Measurements from ENCODE around the gene RFX7.

The RFX7 gene

DNA sequence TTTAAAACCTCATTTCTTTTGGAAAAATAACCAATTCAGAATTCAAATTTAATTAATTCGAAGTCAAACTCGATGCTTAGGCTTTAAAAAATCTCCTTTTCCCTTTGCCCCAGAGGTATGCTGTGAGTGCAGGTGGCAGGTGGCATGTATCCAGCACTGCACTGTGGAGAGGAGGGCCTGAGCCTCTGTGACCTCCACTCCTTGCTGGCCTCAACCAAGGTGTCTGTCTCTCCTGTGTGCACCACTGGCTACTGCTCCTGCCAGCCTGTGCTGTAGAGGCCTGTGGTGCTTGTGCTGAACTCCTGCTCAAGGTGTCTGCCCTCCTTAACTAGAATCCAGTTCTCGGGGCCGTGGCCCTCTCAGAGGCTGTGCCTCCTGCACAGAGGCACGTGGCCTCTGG lies 194.1 kb downstream of the RFX7 start:
- Histone ChIP-seq H3K27me3 (ENCODE audit: insufficient read depth, low read length, poor library complexity) (no peaks in the 10 kb centered on the region), H3K27ac (ENCODE audit: low read length) (no peak overlapping the region), H3K9me3 (ENCODE audit: insufficient read depth, low read length, severe bottlenecking) (no peaks in the 10 kb centered on the region), H3K4me1 (ENCODE audit: insufficient read depth, low read length) (no peaks in the 10 kb centered on the region), H3K4me2 (ENCODE audit: insufficient read depth, low read length) (no peak overlapping the region), H2AFZ (ENCODE audit: low read depth, low read length) (no peak overlapping the region), H3K4me3 (ENCODE audit: low read depth in 1 of 2, low read length in 2 of 2) (no peak overlapping the region), H3K79me2 (ENCODE audit: insufficient read depth, low read length) (no peaks in the 10 kb centered on the region), H4K20me1 (ENCODE audit: insufficient read depth, low read length) (no peaks in the 10 kb centered on the region), H3K36me3 (ENCODE audit: insufficient read depth, low read length) (no peaks in the 10 kb centered on the region), H3K9ac (ENCODE audit: low read depth, low read length) (no peak overlapping the region)
- DNase-seq (no peak), ATAC-seq (ENCODE audit: insufficient read depth, low read depth) (no peak)
- TF ChIP-seq, protein P1, sequence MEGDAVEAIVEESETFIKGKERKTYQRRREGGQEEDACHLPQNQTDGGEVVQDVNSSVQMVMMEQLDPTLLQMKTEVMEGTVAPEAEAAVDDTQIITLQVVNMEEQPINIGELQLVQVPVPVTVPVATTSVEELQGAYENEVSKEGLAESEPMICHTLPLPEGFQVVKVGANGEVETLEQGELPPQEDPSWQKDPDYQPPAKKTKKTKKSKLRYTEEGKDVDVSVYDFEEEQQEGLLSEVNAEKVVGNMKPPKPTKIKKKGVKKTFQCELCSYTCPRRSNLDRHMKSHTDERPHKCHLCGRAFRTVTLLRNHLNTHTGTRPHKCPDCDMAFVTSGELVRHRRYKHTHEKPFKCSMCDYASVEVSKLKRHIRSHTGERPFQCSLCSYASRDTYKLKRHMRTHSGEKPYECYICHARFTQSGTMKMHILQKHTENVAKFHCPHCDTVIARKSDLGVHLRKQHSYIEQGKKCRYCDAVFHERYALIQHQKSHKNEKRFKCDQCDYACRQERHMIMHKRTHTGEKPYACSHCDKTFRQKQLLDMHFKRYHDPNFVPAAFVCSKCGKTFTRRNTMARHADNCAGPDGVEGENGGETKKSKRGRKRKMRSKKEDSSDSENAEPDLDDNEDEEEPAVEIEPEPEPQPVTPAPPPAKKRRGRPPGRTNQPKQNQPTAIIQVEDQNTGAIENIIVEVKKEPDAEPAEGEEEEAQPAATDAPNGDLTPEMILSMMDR (IDR thresholded peaks at IDR 0.05; ENCODE audit: borderline replicate concordance, extremely low read depth, low read length, poor library complexity, severe bottlenecking) = no peak
- TF ChIP-seq EZH2 (IDR thresholded peaks at IDR 0.05; ENCODE audit: borderline replicate concordance, low read depth, low read length, severe bottlenecking) = no peak

DNA sequence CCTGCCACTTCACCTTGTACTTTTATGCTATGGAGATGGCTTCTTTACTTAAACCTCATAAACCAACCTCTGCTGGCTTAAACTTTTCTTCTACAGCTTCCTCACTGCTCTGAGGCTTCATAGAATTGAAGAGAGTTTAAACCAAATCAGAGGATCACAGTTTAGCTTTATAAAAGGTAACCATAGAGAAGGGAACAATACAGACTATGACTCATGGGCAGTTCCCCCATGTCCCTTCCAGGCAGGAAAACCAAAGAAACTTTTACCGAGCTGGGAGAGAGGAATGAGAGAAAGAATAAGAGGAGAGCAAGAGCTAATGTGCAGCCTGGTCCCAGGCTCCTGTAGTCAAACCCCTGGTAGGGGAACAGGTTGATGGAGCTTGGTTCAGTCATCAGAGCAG lies 196.3 kb downstream of the RFX7 start:
- Histone ChIP-seq H4K20me1 (ENCODE audit: insufficient read depth, low read length) (no peaks in the 10 kb centered on the region; the same call in 1 of the 2 replicates), H3K9ac (ENCODE audit: low read depth, low read length) (no peak overlapping the region), H3K4me2 (ENCODE audit: insufficient read depth, low read length) (no peak overlapping the region), H3K27ac (ENCODE audit: low read length) (no peak overlapping the region), H3K79me2 (ENCODE audit: insufficient read depth, low read length) (no peaks in the 10 kb centered on the region), H3K4me3 (ENCODE audit: low read depth in 1 of 2, low read length in 2 of 2) (no peak overlapping the region), H3K4me1 (ENCODE audit: insufficient read depth, low read length) (peaks cover 20% of the 10 kb centered on the region), H3K36me3 (ENCODE audit: insufficient read depth, low read length) (no peaks in the 10 kb centered on the region), H2AFZ (ENCODE audit: low read depth, low read length) (no peak overlapping the region), H3K9me3 (ENCODE audit: insufficient read depth, low read length, severe bottlenecking) (no peaks in the 10 kb centered on the region), H3K27me3 (ENCODE audit: insufficient read depth, low read length, poor library complexity) (no peaks in the 10 kb centered on the region)
- TF ChIP-seq EZH2 (IDR thresholded peaks at IDR 0.05; ENCODE audit: borderline replicate concordance, low read depth, low read length, severe bottlenecking) = no peak
- TF ChIP-seq, protein P1 (IDR thresholded peaks at IDR 0.05; ENCODE audit: borderline replicate concordance, extremely low read depth, low read length, poor library complexity, severe bottlenecking) = no peak
- ATAC-seq (ENCODE audit: insufficient read depth, low read depth) (no peak), DNase-seq (no peak)

DNA sequence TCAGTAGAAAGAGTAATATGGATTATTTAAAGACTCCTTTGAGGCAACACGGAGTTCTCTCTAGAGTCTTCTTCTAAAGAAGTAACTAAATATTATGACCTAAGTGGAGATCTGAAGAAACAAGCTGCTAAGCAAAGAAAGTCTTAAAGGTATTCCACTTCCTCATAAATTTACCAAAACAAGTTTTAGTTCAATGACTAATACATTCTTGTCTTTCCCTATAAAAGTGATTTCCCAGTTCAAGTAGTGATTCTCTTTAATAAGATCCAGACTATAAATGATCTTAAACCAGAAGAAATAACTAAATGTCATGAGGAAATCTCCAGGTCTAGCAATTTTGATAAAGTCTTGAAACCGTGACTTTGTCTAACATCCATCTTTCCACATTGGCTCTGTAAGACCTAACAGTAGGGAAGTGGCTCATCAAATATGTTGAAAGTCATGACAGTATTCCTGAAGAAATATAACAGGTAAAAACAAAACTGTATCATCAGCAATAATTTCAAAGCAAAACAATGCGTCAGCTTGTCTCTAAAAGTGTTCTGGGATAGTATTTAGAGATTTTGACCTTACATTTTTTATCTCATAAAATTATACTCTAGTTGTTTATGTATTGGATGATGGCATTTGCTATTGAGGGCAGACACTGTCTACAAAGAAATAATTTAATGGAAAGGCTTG lies 198.5 kb downstream of the RFX7 start:
- H3K9me3 ChIP-seq (ENCODE audit: insufficient read depth, low read length, severe bottlenecking) = no peaks in the 10 kb centered on the region
- no peaks in the 10 kb centered on the region for H3K79me2 ChIP-seq (ENCODE audit: insufficient read depth, low read length)
- H3K4me3 ChIP-seq (ENCODE audit: low read depth in 1 of 2, low read length in 2 of 2) = no peak overlapping the region
- TF ChIP-seq EZH2 (IDR thresholded peaks at IDR 0.05; ENCODE audit: borderline replicate concordance, low read depth, low read length, severe bottlenecking) = no peak
- TF ChIP-seq, protein P1 (IDR thresholded peaks at IDR 0.05; ENCODE audit: borderline replicate concordance, extremely low read depth, low read length, poor library complexity, severe bottlenecking) = no peak
- DNase-seq (no peak), ATAC-seq (ENCODE audit: insufficient read depth, low read depth) (no peak)
- H2AFZ ChIP-seq (ENCODE audit: low read depth, low read length) = no peak overlapping the region
- no peak overlapping the region for H3K9ac ChIP-seq (ENCODE audit: low read depth, low read length)
- no peaks in the 10 kb centered on the region for H3K36me3 ChIP-seq (ENCODE audit: insufficient read depth, low read length)
- H4K20me1 ChIP-seq (ENCODE audit: insufficient read depth, low read length) = no peaks in the 10 kb centered on the region; the same call in 1 of the 2 replicates
- H3K27me3 ChIP-seq (ENCODE audit: insufficient read depth, low read length, poor library complexity) = no peaks in the 10 kb centered on the region
- H3K4me1 ChIP-seq (ENCODE audit: insufficient read depth, low read length) = peaks cover 22% of the 10 kb centered on the region
- H3K4me2 ChIP-seq (ENCODE audit: insufficient read depth, low read length) = no peak overlapping the region
- H3K27ac ChIP-seq (ENCODE audit: low read length) = no peak overlapping the region

Measured in DND-41 (cell line).